Transverse colon (tissue), 4 donors: ENCODE results near the gene MAJIN. TPM values are rescaled to one million over a fixed set of nuclear protein-coding genes. Genes with fewer than 3 reads are reported as not detected.
"Not testable (repeated sequence)": the region's sequence is repeated elsewhere in the genome, so short reads cannot be mapped to it uniquely, and the experiment has no call there.

ENCODE experiments used
- DNase-seq: peaks from one replicate; pipeline ENCODE4 v3.0.0-alpha.2; 2019
- H3K27ac ChIP-seq, 4 donors: fragments of 200-600 bp; sonication (generic); 2 replicates each; pipeline ENCODE4 v1.5.1; 2016 to 2018; ENCODE audit warnings: inconsistent platforms in 4 of 4
- H3K27me3 ChIP-seq: fragments of 200-600 bp; sonication (generic); 2 replicates; pipeline ENCODE4 v1.5.1; 2017; ENCODE audit warnings: inconsistent platforms
- H3K36me3 ChIP-seq, 4 donors: fragments of 200-600 bp; sonication (generic); 2 replicates each; pipeline ENCODE4 v1.5.1; 2017 to 2019; ENCODE audit warnings: inconsistent platforms in 4 of 4
- H3K4me1 ChIP-seq, 4 donors: fragments of 200-600 bp; sonication (generic); 2 replicates each; pipeline ENCODE4 v1.5.1; 2017 to 2020; ENCODE audit warnings: inconsistent platforms in 4 of 4
- H3K4me3 ChIP-seq, 4 donors: fragments of 200-600 bp; sonication (generic); 1 replicate in 1 of 4; 2 replicates in 3 of 4; pipeline versions ENCODE4 v1.5.1 to v1.6.1; 2017 to 2019; ENCODE audit warnings: inconsistent platforms in 4 of 4
- H3K9me3 ChIP-seq, 2 donors: fragments of 200-600 bp; sonication (generic); 2 replicates each; pipeline ENCODE4 v1.5.1; 2017 to 2019; ENCODE audit warnings: inconsistent platforms in 2 of 2
- EP300 ChIP-seq: sonication (generic); formaldehyde crosslinking; IDR thresholded peaks from one replicate; pipeline ENCODE4 v1.6.1; 2017; ENCODE audit warnings: antibody characterized with exemption, low read depth
- POLR2A ChIP-seq: fragments of 450-650 bp; IDR thresholded peaks from one replicate; pipeline ENCODE4 v1.6.1; 2016; ENCODE audit warnings: antibody characterized with exemption, mild to moderate bottlenecking, moderate library complexity
- POLR2AphosphoS5 ChIP-seq, 3 donors: sonication (generic); formaldehyde crosslinking; IDR thresholded peaks; one replicate each; pipeline ENCODE4 v1.6.1; 2016; ENCODE audit warnings: antibody characterized with exemption in 3 of 3
- WGBS, 2 donors: methylation state at CpG; one replicate each; pipeline ENCODE4 v1.1.5; 2018; ENCODE audit warnings: low coverage in 1 of 2; 5-methylcytosine and 5-hydroxymethylcytosine counted together
- in situ Hi-C, 4 donors: fragments of 200-750 bp; cut with MboI; loops; one replicate each; pipeline versions ENCODE4 v1.15.0 to v1.15.1; 2017; ENCODE audit warnings: low sequenced_read_pairs in 3 of 4, low pct_ligation_motif_present in 1 of 4, low pct_unique_long_range_greater_than_20kb in 1 of 4
- intact Hi-C: fragments of 100-400 bp; cut with DNase I; formaldehyde crosslinking; loops from one replicate; pipeline ENCODE4 v1.15.1; 2023; ENCODE audit warnings: low total_unique reads
- total RNA-seq, 4 donors: library from RNA; depleted of rRNA; stranded (reverse); fragments of >200 nt; gene quantifications; one replicate each; pipeline ENCODE4 v1.1.0, GENCODE V29; 2016
- TF ChIP-seq, protein P1 (sequence below), 5 experiments: fragments of 200-600 bp in 3 of 5; fragments of 450-650 bp in 2 of 5; sonication (generic) in 3 of 5; IDR thresholded peaks; 1 replicate in 2 of 5; 2 replicates in 3 of 5; pipeline ENCODE4 v1.5.1; 2016 to 2017; ENCODE audit warnings: antibody characterized with exemption in 5 of 5, inconsistent platforms in 3 of 5, mild to moderate bottlenecking in 2 of 5, moderate library complexity in 1 of 5

The MAJIN gene
- total RNA-seq, 4 donors from 2014 or later = not detected

DNA sequence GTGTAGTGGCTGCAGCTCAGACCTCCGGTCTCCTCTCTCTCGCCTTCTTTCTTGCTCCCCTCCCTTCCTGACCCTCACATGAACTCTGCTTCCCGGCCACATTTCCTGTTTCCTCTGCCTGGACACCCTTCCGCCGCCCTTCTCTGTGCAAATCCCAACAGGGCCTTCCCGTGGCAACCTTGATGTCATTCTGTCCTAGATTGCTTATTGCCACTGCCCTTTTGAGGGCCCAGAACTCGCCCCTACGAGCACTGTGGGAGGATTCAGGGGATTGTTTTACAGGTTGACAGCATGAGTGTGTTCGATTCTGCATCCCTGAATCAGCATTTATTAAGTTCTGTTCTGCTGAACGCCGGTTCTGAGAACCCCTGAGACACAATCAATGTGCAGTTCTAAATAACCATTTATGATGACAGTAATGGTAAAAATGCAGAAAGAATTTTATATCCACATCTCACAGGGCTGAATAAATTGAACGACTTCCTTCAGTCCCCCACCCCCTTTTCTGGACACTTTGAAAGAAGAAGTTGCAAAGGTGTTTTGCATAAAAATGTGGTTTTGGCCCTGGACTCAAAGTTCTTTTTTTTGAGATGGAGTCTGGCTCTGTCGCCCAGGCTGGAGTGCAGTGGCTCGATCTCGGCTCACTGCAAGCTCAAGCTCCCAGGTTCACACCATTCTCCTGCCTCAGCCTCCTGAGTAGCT lies 18.5 kb upstream of the MAJIN start:
- H3K4me1 ChIP-seq = peaks cover under 1 to 25% (median 3%) of the 10 kb centered on the region in 4 donors
- TF ChIP-seq POLR2AphosphoS5 (IDR thresholded peaks at IDR 0.05) = no peak
- TF ChIP-seq EP300 = no peak
- H3K27ac ChIP-seq = peak overlapping the region; percentile 39 to 51 (median 46)
- 43 to 56% methylated on average over 11 to 15 of the region's 15 CpGs for WGBS, 2 donors
- intact Hi-C loops = no loop called here
- no peak for DNase-seq
- no peaks in the 10 kb centered on the region for H3K27me3 ChIP-seq
- peak overlapping the region in 1 of 4 donors; percentile 22 for H3K4me3 ChIP-seq
- H3K9me3 ChIP-seq = no peaks in the 10 kb centered on the region
- in situ Hi-C loops = no loop called here
- peaks cover 0 to 10% (median 0%) of the 10 kb centered on the region in 4 donors for H3K36me3 ChIP-seq

DNA sequence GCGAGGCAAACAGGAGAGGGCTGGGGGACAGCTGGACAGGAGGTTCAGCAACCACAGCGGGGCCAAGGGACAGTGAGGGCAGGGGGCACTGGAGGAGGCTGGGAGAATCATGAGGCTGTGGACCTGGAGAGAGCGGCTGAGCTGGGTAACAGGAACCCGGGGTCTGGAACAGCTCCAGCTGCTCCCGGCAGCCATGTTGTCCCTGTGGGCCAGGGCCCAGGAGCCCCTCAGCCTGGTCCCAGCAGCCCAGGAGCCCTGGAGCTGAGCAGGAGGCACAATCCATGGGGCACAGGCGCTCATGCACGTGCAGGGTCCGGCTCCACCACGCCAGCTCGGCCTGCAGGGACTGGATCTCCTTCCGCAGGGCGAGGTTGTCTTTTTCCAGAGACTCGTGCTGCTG lies 17.5 kb upstream of the MAJIN start:
- Histone ChIP-seq H3K27me3 (no peaks in the 10 kb centered on the region), H3K36me3 (peaks cover 0 to 10% (median 0%) of the 10 kb centered on the region in 4 donors), H3K27ac (peak overlapping the region in 2 of 4 donors; percentile 27 to 51), H3K4me1 (peaks cover 0 to 17% (median 2%) of the 10 kb centered on the region in 4 donors), H3K4me3 (peak overlapping the region in 1 of 4 donors; percentile 22), H3K9me3 (no peaks in the 10 kb centered on the region)
- no peak for DNase-seq
- TF ChIP-seq, protein P1, sequence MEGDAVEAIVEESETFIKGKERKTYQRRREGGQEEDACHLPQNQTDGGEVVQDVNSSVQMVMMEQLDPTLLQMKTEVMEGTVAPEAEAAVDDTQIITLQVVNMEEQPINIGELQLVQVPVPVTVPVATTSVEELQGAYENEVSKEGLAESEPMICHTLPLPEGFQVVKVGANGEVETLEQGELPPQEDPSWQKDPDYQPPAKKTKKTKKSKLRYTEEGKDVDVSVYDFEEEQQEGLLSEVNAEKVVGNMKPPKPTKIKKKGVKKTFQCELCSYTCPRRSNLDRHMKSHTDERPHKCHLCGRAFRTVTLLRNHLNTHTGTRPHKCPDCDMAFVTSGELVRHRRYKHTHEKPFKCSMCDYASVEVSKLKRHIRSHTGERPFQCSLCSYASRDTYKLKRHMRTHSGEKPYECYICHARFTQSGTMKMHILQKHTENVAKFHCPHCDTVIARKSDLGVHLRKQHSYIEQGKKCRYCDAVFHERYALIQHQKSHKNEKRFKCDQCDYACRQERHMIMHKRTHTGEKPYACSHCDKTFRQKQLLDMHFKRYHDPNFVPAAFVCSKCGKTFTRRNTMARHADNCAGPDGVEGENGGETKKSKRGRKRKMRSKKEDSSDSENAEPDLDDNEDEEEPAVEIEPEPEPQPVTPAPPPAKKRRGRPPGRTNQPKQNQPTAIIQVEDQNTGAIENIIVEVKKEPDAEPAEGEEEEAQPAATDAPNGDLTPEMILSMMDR (IDR thresholded peaks at IDR 0.05) = no peak
- no peak for TF ChIP-seq EP300
- TF ChIP-seq POLR2AphosphoS5 (IDR thresholded peaks at IDR 0.05) = no peak
- no peak for TF ChIP-seq POLR2A
- 92% methylated on average over 12 of the region's 13 CpGs; no CpG with 5 or more reads in 1 of the 2 donors for WGBS, 2 donors
- in situ Hi-C loops (no loop called here), intact Hi-C loops (no loop called here)

GRCh38 chr11:64987998-64988854 lies 16.3 kb upstream of the MAJIN start:
- Histone ChIP-seq H3K27ac (no peak overlapping the region), H3K4me1 (peaks cover 0 to 17% (median 2%) of the 10 kb centered on the region in 4 donors), H3K27me3 (no peaks in the 10 kb centered on the region), H3K9me3 (no peaks in the 10 kb centered on the region), H3K36me3 (peaks cover 0 to 6% (median 0%) of the 10 kb centered on the region in 4 donors), H3K4me3 (no peak overlapping the region)
- WGBS, 2 donors = 40 to 86% methylated on average over 1 to 6 of the region's 6 CpGs
- intact Hi-C loops = no loop called here
- TF ChIP-seq, protein P1 (IDR thresholded peaks at IDR 0.05) = no peak
- no peak for TF ChIP-seq EP300
- TF ChIP-seq POLR2AphosphoS5 (IDR thresholded peaks at IDR 0.05) = no peak
- TF ChIP-seq POLR2A = no peak
- DNase-seq = no peak
- in situ Hi-C loops = no loop called here

- H3K27me3 ChIP-seq, H3K4me3 ChIP-seq, intact Hi-C loops, DNase-seq, H3K9me3 ChIP-seq, in situ Hi-C loops, H3K36me3 ChIP-seq, H3K27ac ChIP-seq, H3K4me1 ChIP-seq: not testable (repeated sequence)
- 74 to 79% methylated on average over 4 to 5 of the region's 5 CpGs for WGBS, 2 donors
These were observed 11.4 kb upstream of the MAJIN start for GRCh38 chr11:64983339-64983738.

GRCh38 chr11:64976651-64977050 lies 4.7 kb upstream of the MAJIN start:
- no peak for DNase-seq
- H3K36me3 ChIP-seq = no peaks in the 10 kb centered on the region
- no peak for TF ChIP-seq EP300
- TF ChIP-seq, protein P1 (IDR thresholded peaks at IDR 0.05) = no peak
- 83% methylated on average over 1 of the region's 2 CpGs; no CpG with 5 or more reads in 1 of the 2 donors for WGBS, 2 donors
- H3K9me3 ChIP-seq = no peaks in the 10 kb centered on the region
- no peaks in the 10 kb centered on the region for H3K27me3 ChIP-seq
- H3K27ac ChIP-seq = no peak overlapping the region
- H3K4me1 ChIP-seq = peaks cover 0 to 8% (median 8%) of the 10 kb centered on the region in 4 donors
- intact Hi-C loops (no loop called here), in situ Hi-C loops (no loop called here)
- H3K4me3 ChIP-seq = no peak overlapping the region
